Measurements from ENCODE around the gene UBXN11.
"Not testable (repeated sequence)": the region's sequence is repeated elsewhere in the genome, so short reads cannot be mapped to it uniquely, and the experiment has no call there.

The UBXN11 gene

GRCh38 chr1:26307966-26308899 lies 1.8 kb upstream of the UBXN11 start:
- not testable (repeated sequence) for DNase-seq (ENCODE audit: extremely low read depth in 1 of 2, low read depth in 1 of 2)

- DNase-seq (ENCODE audit: extremely low read depth in 1 of 2, low read depth in 1 of 2), result no peak
Observed at GRCh38 chr1:26307363-26307781, 936 bp upstream of the UBXN11 start.

DNA sequence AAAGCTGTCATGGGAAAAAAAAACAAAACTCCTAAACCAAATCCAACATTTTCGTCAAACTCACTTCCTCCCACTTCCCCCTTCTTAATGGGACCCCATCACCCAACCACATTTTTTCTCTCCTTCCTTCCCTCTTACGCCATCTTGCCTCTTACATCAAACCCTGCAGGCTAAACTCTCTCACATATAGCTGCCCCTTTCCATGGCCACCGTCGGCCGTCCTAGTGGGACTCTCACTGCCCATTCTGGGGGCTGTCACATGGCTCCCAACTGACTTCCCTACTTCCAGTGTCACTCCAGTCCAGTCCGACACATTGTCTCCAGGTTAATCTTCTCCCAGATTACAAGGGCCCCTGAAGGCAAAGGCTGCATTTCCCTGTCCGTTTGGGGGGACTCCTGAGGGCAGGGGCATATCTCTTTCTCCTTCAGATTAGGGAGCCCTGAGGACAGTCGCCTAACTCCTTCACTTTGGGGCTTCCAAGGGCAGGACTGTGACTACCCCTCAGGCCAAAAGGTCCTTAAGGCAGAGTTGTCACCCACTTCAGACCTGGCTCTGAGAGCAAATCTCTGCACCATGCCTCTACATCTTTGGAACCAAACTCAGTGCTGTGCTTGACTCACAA lies 658 bp downstream of the UBXN11 start:
- DNase-seq (ENCODE audit: extremely low read depth in 1 of 2, low read depth in 1 of 2), result no peak

- DNase-seq (ENCODE audit: extremely low read depth in 1 of 2, low read depth in 1 of 2), result no peak
Observed at GRCh38 chr1:26302733-26303405, 3.6 kb downstream of the UBXN11 start.

- DNase-seq (ENCODE audit: extremely low read depth in 1 of 2, low read depth in 1 of 2), result no peak
Observed at GRCh38 chr1:26300578-26301275, 5.7 kb downstream of the UBXN11 start.

DNA sequence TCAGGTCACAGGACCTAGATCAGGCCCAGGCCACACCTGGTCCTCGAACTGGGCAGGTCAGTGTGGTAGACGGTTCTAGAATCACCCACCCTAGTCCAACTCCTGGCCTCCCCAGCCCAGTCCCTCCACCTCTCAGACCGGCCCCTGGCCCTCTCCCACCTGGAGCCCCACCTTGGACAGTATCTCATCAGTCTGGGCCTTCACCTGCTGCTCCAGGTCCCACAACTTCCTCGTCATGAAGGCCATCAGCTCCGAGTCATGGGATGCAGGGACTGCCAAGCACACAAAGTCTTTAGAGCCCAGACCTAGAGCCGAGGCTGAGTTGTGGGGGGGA lies 8.7 kb downstream of the UBXN11 start:
- no peak for DNase-seq (ENCODE audit: extremely low read depth in 1 of 2, low read depth in 1 of 2)

- no peak for DNase-seq (ENCODE audit: extremely low read depth in 1 of 2, low read depth in 1 of 2)
Observed at GRCh38 chr1:26297057-26297790, 9.2 kb downstream of the UBXN11 start.

GRCh38 chr1:26296340-26297056 lies 9.9 kb downstream of the UBXN11 start:
- no peak for DNase-seq (ENCODE audit: extremely low read depth in 1 of 2, low read depth in 1 of 2)

DNA sequence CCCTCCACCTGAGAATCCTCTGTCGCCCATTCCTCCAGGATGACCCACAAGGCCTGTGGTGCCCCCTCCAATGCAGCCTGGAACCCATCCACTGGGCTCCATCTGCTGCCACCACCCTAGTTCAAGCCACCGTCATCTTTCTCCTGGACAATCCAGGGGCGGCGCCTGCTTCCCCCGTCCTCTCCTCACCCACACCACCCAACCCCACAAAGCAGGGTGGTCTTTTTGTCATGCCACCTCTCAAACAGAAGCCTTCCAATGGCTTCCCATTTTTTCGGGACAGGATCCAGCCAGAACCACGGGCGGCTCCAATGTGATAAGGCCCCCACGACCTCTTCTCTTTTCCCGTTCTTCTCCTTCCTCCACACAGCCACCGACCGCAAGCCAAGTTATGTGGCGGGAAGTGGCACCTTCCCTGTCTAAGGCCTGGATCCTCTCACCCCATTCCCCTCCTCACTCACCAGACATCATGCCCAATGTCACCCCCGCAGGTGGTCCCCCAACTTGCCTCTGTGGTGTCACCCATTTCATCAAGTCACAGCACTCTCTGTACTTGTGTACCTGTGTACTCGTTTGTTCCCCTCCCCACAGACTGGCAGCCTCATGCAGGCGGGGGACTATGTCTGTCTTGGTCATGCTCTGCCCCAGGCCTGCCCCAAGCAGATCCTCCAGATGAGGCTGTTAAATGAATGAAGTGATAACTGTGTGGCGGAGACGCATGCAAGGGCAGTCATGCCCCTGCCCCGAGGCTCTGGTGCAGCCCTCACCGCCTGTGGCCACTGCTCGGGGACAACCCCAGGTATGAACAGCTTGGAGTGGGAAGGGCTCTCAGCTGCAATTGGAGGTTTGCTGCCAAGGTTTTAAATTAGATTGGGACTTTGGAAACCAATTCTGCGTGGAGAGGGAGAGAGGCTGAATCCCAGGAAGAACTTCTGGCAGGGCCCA lies 11.0 kb downstream of the UBXN11 start:
- DNase-seq (ENCODE audit: extremely low read depth in 1 of 2, low read depth in 1 of 2), result no peak

DNA sequence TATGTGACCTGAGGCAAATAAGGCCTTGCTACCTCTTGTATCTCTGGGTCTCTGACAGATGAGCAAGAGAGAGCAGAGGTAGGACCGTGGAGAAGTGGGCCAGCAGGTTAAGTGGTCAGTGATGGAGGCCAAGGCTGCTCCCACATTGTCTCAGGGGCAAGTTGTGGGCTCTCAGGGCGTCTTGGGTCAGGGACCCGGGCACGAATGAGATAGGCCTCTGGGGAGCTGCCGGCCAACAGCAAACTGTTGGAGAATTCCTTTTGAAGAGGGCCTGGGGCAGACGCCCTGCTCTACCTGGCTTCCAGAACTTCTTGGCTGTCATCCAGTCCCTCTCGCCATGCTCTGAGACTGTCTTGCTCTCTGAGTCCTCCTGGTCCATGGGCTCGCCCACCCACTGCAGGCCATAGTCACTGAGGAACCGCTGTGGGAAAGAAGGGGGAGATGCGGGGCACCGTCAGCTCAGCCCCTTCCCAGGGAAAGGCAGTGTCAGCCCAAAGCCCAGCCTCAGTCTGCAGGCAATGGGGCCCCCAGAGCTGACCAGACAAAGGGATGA lies 12.4 kb downstream of the UBXN11 start:
- no peak for DNase-seq (ENCODE audit: extremely low read depth in 1 of 2, low read depth in 1 of 2)

GRCh38 chr1:26292735-26293134 lies 13.7 kb downstream of the UBXN11 start:
- DNase-seq (ENCODE audit: extremely low read depth in 1 of 2, low read depth in 1 of 2), result not testable (repeated sequence)

DNA sequence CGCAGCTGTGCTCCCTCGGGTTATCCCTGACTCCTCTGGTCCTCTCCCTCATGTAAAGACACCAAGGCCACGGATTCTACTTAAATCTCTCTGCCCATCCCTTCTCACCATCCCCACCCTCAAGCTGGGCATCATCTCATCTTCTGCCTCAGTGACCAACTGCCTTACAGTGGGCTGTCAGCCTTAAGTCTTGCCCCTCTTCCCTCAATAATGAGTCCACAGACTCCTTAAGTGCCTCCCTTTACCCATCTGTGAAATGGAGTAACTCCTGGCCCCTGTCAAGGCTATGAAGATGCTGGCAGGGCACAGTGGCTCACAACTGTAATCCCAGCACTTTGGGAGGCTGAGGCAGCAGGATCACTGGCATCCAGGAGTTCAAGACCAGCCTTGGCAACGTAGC lies 14.5 kb downstream of the UBXN11 start:
- DNase-seq (ENCODE audit: extremely low read depth in 1 of 2, low read depth in 1 of 2), result no peak

DNA sequence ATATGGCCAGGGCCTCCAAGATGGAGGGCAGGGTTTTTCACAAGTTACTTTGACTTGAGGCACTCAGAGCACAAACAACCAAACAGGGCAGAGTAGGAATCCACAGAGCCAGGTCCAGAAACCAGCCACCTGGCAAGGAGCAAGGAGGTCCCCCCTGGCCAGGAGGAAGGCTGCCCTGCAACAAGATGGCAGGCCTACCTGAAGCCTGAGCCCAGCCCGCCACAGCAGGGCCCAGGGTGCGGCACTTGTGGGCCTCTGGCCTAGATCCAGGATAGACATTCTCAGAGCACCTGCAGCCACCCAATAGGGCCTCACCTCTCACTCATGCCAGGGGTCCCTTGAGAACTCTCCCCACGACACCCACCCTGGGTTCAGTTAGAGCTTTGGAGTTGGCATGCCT lies 15.0 kb downstream of the UBXN11 start:
- DNase-seq (ENCODE audit: extremely low read depth in 1 of 2, low read depth in 1 of 2), result no peak

GRCh38 chr1:26290882-26291261 lies 15.6 kb downstream of the UBXN11 start:
- no peak for DNase-seq (ENCODE audit: extremely low read depth in 1 of 2, low read depth in 1 of 2)

GRCh38 chr1:26290122-26290881 lies 16.1 kb downstream of the UBXN11 start:
- no peak for DNase-seq (ENCODE audit: extremely low read depth in 1 of 2, low read depth in 1 of 2)

GRCh38 chr1:26289158-26290059 lies 17.0 kb downstream of the UBXN11 start:
- DNase-seq (ENCODE audit: extremely low read depth in 1 of 2, low read depth in 1 of 2), result no peak

Measured in stimulated activated CD8-positive, alpha-beta memory T cell treated with anti-CD3 and anti-CD28 coated beads, Interleukin-7, amount 100 ng/mL, for 48 hours (primary cell).